ENCODE data around the gene GALNTL6. TPM values are rescaled to one million over a fixed set of nuclear protein-coding genes. Genes with fewer than 3 reads are reported as not detected.

GALNTL6 gene
- total RNA-seq, 1 experiment from 2014 or later = not detected

GRCh38 chr4:172088556-172088955 lies 275.4 kb downstream of the GALNTL6 start:
- Histone ChIP-seq H3K27ac (ENCODE audit: insufficient read length, low read depth, low read length) (no peak overlapping the region), H4K91ac (ENCODE audit: insufficient read length, low read depth, low read length) (no peak overlapping the region), H3K23ac (ENCODE audit: insufficient read length, low read depth, low read length) (no peak overlapping the region), H3K9ac (ENCODE audit: extremely low read depth, insufficient read length, low read length) (no peak overlapping the region), H2BK5ac (ENCODE audit: insufficient read length, low read length) (no peak overlapping the region), H3T11ph (ENCODE audit: low read length) (no peak overlapping the region), H2AFZ (ENCODE audit: low read length) (no peak overlapping the region), H3K4me1 (ENCODE audit: insufficient read depth, low read length) (no peaks in the 10 kb centered on the region), H3K18ac (ENCODE audit: insufficient read length, low read depth, low read length) (no peak overlapping the region), H3K56ac (ENCODE audit: insufficient read length, low read depth, low read length) (no peak overlapping the region), H4K20me1 (ENCODE audit: control insufficient read depth, insufficient read depth, insufficient read length) (no peaks in the 10 kb centered on the region), H3K9me3 (ENCODE audit: control insufficient read depth, low read depth, low read length) (no peaks in the 10 kb centered on the region), H4K5ac (ENCODE audit: insufficient read length, low read depth, low read length) (no peak overlapping the region), H3K27me3 (ENCODE audit: insufficient read depth, low read length) (no peaks in the 10 kb centered on the region), H3K23me2 (ENCODE audit: insufficient read length, low read depth, low read length, poor library complexity, severe bottlenecking) (no peaks in the 10 kb centered on the region), H2BK20ac (ENCODE audit: low read depth, low read length, poor library complexity, severe bottlenecking) (no peak overlapping the region), H2BK15ac (ENCODE audit: low read depth, low read length) (no peak overlapping the region), H2BK12ac (ENCODE audit: insufficient read length, low read depth, low read length) (no peak overlapping the region), H3K4ac (ENCODE audit: low read depth, low read length) (no peak overlapping the region), H2AK5ac (ENCODE audit: insufficient read length, low read length) (no peak overlapping the region), H3K79me2 (ENCODE audit: insufficient read depth, low read length) (no peaks in the 10 kb centered on the region), H3K14ac (ENCODE audit: insufficient read depth, low read length) (no peak overlapping the region), H4K8ac (replicated peaks; ENCODE audit: insufficient read length, low read depth, low read length) (no peak overlapping the region), H3K4me2 (ENCODE audit: insufficient read depth, insufficient read length, low read length) (no peak overlapping the region), H3K79me1 (ENCODE audit: insufficient read depth, low read depth, low read length, poor library complexity, severe bottlenecking) (no peaks in the 10 kb centered on the region), H2BK120ac (ENCODE audit: low read depth, low read length, poor library complexity, severe bottlenecking) (no peak overlapping the region)
- TF ChIP-seq CTCF (conservative IDR thresholded peaks at IDR 0.05) = no peak
- H3K9me3 Mint-ChIP-seq = no peaks in the 10 kb centered on the region
- DNase-seq = no peak
- no peaks in the 10 kb centered on the region for H3K36me3 Mint-ChIP-seq (ENCODE audit: insufficient read depth in 1 of 3, low read depth in 3 of 3)
- H3K27ac Mint-ChIP-seq = no peak overlapping the region
- no CpG with 5 or more reads among the region's 2 CpGs for WGBS (ENCODE audit: extremely low coverage, insufficient read length, low lambda C conversion rate)
- no peak overlapping the region for H3K4me3 Mint-ChIP-seq
- no peaks in the 10 kb centered on the region for H3K4me1 Mint-ChIP-seq
- no peaks in the 10 kb centered on the region for H3K27me3 Mint-ChIP-seq (ENCODE audit: low read depth)
